ENCODE results near the gene RPL35.

RPL35 gene

DNA sequence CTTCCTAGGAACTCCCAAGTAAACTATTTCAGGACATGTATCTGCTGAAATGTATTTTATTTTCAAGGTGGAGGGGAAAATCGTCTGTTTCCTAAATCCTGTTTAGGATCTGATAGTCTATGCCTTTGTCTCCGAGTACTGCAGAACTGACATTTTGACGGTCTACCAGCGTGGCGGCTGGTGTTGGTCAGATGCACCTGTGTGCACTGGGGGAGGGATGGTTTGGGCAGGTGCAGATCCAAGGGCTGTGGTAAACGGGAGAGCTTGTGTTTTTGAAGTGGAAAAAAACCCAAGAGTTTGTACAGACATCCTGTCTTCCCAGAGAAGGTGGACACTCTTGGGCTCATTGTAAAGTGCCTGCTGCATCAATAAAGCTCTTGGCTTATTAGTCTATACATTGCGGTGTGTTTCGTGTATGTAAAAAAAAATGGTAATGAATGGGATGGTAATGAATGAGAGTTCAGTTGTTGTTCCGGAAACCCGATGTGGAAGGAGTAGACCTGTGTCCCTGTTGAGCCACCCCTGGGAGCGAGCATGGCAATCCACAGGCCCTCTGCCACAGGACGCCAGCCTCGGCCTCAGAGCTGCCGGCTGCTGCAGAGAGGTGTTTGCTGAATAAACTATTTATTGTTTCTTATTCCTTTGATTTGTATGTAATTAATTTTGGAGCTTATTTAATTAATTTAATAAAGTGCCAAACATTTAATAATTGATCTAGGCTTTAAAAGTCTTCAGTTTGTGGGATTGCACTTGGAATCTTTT is 15.4 kb upstream of the RPL35 start:
- no peak for DNase-seq (ENCODE audit: low read depth in 3 of 3)

DNA sequence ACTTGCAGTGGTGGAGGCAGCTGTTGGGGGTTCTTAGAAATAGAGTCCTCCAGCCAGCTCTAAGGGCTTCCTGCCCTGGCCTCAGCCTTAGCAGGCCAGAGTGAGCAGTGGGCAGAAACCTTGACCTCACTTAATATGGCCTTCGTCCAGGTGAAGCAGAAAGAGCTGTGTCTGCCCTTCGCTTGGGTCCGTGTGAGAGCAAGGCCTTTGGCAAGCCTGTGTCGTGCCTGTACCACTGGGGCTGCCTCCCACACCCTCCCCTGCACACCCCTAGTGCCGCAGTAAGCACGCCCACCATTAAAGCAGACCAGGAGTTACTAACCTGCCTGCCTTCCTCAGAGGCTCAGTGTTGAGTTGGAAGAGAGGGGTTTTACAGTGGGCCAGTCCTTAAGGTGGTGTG is 13.7 kb upstream of the RPL35 start:
- DNase-seq (ENCODE audit: low read depth in 3 of 3) = no peak

DNA sequence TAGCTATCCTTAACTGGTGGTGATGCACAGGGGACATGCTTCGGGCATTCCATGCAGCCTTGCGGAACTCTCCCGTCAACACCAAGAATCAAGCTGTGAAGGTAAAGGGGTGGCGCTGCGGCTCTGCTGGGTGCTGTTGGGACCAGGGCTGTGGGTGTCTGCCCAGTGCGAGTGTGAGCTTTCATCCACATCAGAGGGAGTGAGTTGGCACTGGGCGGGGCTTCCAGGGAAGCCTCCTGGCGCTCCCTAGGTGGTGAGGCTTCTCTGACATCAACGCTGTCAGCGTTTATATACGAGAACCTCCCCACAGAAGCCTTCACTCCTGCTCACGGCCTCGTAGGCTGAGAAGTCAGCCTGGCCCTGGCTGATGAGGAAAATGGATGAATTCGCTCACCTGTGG is 11.9 kb upstream of the RPL35 start:
- DNase-seq (ENCODE audit: low read depth in 3 of 3) = no peak

DNA sequence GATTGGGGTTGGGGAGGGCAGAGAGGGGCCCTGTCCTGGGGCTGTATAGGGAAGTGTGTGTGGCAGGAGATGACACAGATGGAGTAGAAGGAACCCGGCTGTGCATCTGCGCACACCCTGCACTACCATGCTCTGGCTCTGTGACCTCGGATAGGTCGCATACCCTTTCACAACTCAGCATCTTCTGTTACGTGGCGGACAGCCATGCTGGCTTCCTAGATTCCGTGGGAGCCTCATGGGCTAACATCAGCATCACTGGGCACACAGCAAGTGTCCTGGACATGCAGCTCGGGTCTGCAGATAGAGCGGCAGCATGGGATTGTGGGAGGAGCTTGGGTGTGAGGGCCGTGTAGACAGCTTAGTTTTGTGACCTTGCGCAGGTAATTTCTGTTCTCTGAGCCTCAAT is 9.4 kb upstream of the RPL35 start:
- DNase-seq (ENCODE audit: low read depth in 3 of 3) = no peak

DNA sequence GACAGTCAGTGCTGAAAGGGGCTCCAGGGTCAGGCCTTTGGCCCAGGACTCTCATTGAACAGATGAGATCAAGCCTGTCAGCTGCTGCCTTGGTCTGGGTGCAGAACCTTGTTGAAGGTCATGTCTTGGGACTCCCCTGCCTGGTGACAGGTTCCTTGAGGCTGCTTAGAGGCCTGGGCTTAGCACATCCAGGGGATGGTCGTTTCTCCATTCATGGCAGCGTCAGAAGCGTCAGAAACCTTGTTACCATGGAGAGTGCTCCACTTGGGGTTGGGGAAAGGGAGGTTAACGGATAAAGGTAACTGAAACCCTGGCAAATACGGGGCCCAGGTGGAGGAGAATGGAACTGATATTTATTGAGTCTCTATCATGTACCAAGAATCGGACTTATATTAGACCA is 9.0 kb upstream of the RPL35 start:
- DNase-seq (ENCODE audit: low read depth in 3 of 3) = no peak

DNA sequence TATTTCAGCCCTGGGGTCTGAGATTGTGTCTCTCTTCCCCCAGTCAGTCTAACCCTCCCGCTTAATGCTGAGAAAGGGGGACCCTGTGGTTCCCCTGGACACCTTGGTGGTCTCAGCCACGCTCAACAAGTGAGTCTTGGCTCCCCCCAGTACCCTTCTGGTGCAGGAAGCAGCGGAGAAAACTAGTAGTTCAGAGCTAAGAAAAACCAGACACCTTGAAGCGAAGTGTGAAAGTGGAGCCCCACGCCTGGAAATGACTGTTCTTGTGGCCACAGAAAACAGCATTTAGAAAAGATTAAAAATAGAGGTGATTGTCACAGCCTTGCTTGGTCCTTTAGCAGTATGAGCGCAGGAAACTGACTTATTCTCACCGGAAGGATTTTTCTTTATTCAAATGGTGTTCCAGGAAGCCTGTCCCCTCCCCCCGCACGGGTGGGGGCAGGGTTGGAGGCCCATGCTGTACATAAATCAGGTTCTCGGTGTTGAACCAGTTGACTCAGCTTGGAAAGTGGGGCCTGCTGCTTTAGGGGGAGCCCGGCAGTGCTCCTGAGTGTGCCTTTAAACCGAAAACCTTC is 8.3 kb upstream of the RPL35 start:
- peak; percentile 79 to 88 (median 84) for DNase-seq (ENCODE audit: low read depth in 3 of 3)

DNA sequence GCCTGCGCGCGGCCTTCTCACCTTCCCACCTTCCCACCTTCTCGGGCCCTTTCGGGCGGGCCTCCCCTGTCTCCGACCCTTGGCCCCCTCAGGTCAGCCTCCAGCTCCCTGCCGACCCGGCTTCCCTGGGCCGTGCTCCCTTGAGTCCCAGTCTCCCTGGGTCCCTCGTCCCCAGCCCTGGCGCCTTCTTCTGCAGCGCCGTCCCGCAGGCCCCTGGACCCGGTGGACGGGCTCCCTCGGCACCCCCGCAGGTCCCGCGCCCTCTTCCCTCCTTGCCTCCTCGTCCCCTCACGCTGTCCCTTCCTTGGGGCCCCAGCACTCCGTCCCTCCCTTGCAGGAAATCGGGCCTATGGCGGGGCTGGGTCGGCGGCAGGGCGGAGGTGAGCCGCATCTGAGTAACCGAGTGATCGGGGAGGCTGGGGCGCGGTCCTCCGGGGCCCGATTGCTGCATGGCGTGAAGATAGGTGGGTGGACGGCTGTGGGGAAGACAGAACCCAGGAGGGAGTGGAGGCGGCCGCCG is 7.8 kb upstream of the RPL35 start:
- DNase-seq (ENCODE audit: low read depth in 3 of 3) = no peak

DNA sequence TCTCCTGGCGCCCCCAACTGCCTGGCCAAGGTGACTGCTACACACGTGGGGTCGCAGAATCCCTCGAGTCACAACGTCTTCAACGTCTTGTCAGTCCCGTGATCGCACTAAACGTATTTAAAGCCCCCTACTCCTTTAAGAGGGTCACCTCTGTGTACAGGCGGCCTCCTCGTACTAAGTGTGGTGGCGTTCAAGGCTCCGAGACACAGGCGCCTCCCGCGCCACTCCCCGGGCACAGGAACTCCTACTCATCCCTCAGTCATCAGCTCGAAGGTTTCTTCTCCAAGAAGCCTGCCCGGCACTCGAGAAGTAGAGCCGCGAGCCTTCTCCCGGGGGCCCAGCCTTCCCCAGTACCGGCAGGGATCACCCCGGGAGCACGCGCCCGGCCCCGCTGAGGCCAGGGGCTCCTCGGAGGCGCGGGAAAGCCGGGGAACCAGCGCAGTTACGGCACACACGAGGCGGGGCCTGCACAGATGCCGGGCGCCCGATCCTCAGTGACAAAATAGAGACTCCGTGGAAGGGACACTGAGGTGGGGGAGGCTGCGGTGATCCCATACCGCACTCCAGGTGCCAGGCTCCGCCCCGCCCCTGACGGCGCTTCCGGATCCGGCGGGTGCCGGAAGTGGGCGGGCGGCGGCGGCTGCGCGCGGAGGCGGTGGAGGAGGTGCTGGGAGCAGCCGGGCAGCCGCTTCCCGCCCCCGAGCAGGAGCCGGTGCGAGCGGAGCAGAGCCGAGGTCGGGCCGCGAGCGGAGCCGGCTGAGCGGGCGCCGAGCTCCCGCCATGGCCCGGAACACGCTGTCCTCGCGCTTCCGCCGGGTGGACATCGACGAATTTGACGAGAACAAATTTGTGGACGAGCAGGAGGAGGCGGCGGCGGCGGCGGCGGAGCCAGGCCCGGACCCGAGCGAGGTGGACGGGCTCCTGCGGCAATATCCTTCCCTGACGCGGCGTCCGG is 7.0 kb upstream of the RPL35 start:
- DNase-seq (ENCODE audit: low read depth in 3 of 3) = peak; percentile 87 to 93 (median 88)

DNA sequence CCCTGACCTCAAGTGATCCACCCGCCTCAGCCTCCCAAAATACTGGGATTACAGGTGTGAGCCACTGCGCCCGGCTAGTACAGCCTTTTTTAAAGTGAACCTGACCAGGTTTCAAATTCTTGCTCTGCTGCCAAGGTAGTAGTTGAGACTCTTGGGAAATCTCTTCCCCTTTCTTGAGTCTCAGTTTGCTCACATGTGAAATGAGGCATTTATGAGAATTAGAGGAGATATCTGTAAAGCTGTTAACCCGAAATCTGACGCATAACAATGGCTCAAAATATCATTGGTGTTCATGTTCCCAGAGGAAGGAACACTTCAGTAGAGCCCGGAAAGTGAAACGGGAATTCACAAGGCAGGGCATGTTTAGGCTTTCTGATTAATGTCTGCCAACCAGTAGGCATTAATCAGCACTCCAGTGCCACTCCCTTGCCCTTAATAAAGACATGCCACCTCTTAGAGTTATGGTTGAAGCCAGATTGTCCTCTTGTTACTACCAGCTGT is 1.7 kb upstream of the RPL35 start:
- DNase-seq (ENCODE audit: low read depth in 3 of 3) = no peak

DNA sequence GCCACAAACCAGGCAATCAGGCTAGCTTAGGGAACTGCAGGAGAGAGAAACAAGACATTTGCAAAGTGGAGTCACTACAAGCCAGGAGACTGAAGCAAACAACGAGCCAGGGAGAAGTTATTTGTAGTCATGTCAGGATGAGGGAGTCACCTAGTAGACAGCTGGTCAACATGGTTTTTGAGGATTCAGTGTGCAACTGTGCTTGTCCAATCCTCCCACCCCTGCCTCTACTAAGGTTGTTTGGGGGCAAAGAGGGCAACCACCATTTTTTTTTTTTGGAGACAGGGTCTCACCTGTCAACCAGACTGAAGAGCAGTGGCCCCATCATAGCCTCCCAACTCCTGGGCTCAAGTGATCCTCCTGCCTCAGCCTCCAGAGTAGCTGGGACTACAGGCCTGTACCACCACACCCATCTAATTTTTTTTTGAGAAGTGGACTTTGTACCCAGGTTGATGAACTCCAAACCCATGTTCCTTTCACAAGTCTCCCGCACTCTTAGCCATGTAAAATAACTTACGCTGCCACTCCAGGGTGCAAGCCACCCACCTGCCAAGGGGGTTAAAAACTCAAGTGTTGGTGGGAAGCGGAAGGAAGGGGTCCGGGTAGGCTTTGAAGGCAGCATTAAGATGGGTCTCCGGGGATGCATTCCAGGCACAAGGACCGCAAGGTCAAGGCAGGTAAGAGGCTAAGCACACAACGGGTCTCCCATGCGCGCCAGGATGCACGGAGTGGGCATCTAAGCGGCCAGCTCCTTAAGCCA is 995 bp downstream of the RPL35 start:
- DNase-seq (ENCODE audit: low read depth in 3 of 3) = no peak

DNA sequence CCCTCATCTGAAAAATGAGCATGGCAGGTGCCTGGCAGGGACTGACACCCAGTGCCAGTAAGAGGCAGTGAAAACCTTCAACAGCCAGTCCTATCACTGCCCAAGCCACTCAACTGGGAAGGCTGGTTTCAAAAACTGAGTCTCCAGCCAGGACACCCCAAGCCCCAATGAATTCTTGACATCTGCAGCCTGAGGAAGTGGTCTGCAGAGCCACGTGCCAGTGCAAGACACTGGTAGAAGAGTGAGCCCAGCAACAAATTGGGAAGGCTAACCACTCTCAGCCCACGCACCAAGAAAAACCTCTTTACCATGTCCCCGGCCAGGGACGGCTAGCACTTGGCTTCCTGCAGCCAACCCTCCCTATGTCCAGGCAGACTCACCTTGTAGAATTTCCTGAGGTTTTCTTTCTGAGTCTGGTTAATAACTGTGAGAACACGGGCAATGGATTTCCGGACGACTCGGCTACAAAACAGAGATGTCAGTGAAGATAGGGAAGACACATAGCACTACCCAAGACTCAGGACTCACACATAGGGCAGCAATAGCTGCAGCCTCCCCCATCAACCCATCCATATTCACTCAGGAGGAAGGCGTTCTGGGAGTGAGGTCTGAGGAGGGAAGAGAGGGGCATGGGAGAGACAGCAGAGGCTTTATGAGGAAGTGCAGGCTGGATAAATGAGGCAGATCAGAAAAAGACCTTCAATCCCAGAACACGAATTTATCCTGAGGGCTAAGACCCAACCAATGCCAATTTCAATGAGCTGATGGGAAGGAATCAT is 1.8 kb downstream of the RPL35 start:
- DNase-seq (ENCODE audit: low read depth in 3 of 3) = no peak

DNA sequence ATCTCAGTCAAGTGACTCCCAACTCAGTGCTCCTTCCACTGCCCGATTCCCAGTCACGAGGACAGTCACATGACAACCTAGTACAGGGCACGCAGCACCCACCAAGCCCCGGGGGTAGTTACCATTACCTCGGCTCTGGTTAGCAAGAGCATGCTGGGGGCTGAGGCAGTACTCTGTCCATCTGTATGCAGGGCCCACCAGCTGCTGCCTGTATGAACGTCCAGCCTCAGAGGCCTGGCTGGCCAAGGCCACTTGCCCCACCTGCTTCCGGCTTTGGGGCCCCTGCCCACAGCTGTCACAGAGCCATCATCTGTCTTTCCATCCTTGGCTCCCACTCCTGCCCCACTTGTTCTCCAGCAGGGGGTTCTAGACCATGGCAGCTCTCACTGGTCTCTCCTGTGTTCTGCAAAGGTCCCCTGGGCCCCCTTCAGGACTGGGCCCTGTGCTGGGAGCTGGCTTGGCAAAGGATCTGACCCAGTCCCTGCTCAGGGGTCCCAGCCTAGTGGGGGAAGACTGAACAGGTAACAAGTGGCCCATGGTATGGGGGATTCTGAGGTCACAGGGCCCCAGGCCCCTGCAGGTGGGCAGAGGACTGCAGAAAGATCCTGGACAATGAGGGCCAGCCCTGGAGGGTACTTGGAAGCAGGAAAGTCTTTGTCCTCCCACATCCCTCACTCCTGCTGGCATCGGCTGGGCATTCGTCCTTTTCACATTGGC is 3.3 kb downstream of the RPL35 start:
- no peak for DNase-seq (ENCODE audit: low read depth in 3 of 3)

DNA sequence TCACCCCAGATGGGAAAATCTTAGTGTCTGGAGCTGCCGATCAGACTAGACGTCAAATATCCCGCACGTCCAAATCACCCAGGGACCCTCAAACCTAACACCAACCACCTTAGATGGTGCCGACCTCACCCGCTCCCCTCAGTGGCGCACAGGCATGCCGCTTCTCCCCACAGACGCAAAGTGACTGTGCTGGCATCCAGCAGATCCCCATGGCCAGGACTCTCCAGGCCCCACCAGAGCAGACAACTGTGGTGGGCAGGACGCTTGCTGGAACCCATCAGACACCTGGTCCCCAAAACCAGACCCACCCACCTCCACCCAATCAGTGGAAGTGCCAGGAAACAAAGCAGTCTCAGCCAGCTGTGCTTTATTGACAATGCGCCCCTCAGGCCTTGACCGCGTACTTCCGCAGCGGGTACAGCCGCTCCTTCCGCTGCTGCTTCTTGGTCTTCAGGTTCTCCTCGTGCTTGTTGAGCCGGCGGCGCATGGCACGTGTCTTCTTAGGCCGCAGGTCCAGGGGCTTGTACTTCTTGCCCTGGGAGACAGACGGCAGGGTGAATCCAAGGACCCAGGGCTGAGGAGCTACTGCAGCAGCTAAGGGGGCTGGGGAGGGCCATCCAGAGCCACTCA is 4.1 kb downstream of the RPL35 start:
- DNase-seq (ENCODE audit: low read depth in 3 of 3) = no peak

DNA sequence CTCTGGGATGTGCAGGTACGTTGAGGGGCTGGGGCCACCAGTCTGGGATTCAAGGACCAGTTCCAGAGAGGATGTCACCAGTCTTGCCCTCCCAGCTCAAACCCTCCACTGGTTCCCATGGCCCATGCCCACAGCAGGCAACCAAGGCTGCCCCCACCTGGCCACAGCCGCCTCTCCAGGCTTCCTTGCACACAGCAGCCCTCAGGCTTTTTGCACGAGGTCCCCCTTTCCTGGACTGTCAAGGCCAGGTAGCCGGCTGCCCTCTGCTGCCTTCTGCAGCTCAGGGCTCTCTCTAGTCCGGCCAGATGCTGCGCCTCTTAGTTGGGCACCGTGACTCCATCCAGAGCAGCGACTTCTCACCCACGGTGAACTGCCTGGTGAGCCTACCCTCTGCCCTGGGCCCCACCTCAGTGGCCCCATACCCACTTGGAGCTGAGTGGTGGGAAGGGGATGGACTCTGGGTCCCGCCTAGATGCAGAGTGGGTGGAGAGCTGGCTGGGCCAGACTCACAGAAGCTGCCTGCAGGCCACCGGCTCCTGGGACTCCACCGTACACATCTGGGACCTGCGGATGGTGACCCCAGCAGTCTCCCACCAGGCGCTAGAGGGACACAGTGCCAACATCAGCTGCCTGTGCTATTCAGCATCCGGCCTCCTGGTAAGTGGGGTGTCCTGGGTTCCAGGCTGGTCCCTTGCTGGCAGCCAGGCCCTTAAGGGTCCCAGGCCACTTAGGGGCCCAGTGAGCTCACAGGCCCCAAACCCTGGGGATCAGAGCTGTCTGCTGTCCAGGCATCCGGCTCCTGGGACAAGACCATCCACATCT is 5.6 kb downstream of the RPL35 start:
- DNase-seq (ENCODE audit: low read depth in 3 of 3) = no peak

DNA sequence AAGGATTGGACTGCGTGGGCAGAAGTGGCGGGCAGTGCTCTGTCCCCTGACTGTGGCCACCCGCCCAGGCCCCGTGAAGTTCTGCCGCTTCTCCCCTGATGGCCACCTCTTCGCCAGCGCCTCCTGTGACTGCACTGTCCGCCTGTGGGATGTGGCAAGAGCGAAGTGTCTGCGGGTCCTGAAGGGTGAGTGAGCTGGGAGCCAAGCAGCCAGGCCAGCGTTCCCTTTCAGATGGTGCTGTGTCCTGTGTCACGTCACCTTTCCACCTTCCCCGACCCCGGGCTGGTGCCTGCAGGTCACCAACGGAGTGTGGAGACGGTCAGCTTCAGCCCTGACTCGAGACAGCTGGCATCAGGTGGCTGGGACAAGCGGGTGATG is 6.2 kb downstream of the RPL35 start:
- DNase-seq (ENCODE audit: low read depth in 3 of 3) = no peak

DNA sequence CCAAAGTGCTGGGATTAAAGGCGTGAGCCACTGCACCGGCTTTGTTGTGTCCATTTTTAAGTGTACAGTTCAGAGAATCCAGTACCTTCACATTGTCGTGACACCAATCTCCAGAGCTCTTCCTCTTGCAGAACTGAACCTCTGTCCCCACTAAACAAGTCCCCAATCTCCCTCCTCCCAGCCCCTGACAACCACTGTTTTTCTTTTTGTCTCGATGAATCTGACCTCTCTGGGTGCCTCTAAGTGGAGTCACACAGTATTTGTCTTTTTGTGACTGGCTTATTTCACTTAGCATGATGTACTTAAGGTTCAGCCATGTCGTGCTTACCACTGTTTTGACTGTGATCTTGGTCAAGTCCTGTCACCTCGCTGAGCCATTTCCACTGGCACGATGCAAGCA is 6.9 kb downstream of the RPL35 start:
- no peak for DNase-seq (ENCODE audit: low read depth in 3 of 3)

DNA sequence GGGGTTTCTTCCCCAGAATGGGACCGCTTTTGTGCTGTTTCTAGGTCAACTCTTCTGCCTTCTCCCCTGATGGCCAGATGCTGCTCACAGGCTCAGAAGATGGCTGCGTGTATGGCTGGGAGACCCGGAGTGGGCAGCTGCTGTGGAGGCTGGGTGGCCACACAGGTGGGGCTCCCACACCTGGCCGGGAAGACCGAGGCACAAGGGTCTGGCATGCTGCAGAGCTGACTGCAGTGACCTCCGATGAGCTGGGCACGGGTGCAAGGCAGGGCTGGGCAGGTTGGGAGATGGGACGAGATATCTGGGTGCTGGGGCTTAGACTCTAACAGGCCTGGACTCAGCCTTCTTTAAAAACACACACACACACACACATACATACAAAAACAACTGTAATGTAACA is 7.6 kb downstream of the RPL35 start:
- DNase-seq (ENCODE audit: low read depth in 3 of 3) = no peak

DNA sequence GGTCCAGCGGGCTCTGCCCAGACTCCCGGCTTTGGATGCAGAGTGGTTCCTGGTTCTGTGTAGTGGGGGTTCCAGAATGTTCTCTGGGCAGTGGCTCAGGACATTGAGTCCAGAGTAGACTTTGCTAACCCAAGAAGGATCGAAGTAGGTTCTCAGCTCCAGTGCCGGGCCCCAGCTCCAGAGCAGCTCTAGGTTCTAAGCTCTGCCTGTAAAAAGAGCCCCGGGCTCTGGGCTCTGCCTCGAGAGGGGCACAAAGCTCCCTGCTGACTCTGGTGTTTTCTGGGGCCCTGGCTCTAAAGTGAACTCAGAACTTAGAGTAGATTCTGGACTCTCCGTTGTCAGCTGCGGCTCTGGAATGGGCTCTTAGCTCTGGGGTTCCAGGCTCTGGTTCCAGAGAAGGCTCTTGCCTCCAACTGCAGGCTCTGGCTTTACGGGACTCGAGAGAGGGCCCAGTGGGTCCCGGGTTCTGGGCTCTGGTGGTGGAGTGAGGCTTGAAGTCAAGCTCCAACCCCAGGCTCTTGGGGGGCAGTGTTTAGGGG is 8.1 kb downstream of the RPL35 start:
- DNase-seq (ENCODE audit: low read depth in 3 of 3) = no peak

All from stimulated activated CD4-positive, alpha-beta T cell treated with anti-CD3 and anti-CD28 coated beads, TNF-alpha, amount 100 ng/mL, for 48 hours (primary cell).